AG04449 (cell line): ENCODE results near the gene CCNL1.
A peak's percentile ranks its signal among the peaks of the same experiment; 100 is the strongest.

Source experiments
- CTCF ChIA-PET: fragments of 350-600 bp; formaldehyde crosslinking; extraction: SDS; loops from one replicate; lab custom pipeline; 2021; ENCODE audit warnings: antibody characterized with exemption; lab: Yijun Ruan, JAX
- POLR2A ChIA-PET: fragments of 400-600, 350-600 bp; formaldehyde crosslinking; extraction: SDS; loops from one replicate; lab custom pipeline; 2020; ENCODE audit warnings: antibody characterized with exemption, inconsistent platforms; lab: Yijun Ruan, JAX
- DNase-seq: peaks from one replicate; pipeline ENCODE4 v3.0.0-alpha.2; 2010; ENCODE audit warnings: low read depth, low spot score
- H3K4me3 ChIP-seq: 2 replicates; pipeline ENCODE4 v1.5.1; 2011; ENCODE audit warnings: low read depth, mild to moderate bottlenecking, control low read depth, low read length
- CTCF ChIP-seq: IDR thresholded peaks from one replicate; pipeline ENCODE4 v1.5.1; 2011; ENCODE audit warnings: mild to moderate bottlenecking, moderate library complexity, low read length, control low read depth, inconsistent platforms; ENCODE audit not compliant: insufficient read depth; ENCODE audit errors: missing control alignments

Gene CCNL1

GRCh38 chr3:157159762-157160657 lies at the start of gene CCNL1:
Gene CCNL1, minus strand, starts transcription at chr3:157160147. Its CDS starts 53 bp downstream, at chr3:157160094.
- TF ChIP-seq CTCF, result no peak
- CTCF ChIA-PET, result interaction anchor here (0.7 to 2.9 kb wide), 13 partner anchors 9 to 1010 kb away, joined by 3 to 27 read pairs (median 4); no protein-coding TSS in a partner anchor

GRCh38 chr3:157204880-157205279 lies 44.9 kb upstream of the CCNL1 start:
- CTCF ChIA-PET, result interaction anchor here (0.9 to 8.3 kb wide), 43 partner anchors 8 to 1210 kb away, joined by 3 to 172 read pairs (median 4); partner anchors contain the start of gene PTX3
- POLR2A ChIA-PET, result no interaction called here

More at GRCh38 chr3:157159762-157160657, at the start of gene CCNL1:
- POLR2A ChIA-PET, result interaction anchor here (0.8 to 6.4 kb wide), 12 partner anchors 9 to 277 kb away, joined by 3 to 177 read pairs (median 6); no protein-coding TSS in a partner anchor
- DNase-seq, result peak; percentile 92
- peak within 1 kb of the TSS; percentile 89 for H3K4me3 ChIP-seq

GRCh38 chr3:157204431-157204830 lies 44.5 kb upstream of the CCNL1 start:
- CTCF ChIA-PET, result interaction anchor here (0.7 to 8.3 kb wide), 44 partner anchors 8 to 1210 kb away, joined by 3 to 172 read pairs (median 4); partner anchors contain the start of gene PTX3
- no peak for DNase-seq
- peak; percentile 11 for TF ChIP-seq CTCF
- no peak overlapping the region for H3K4me3 ChIP-seq
- POLR2A ChIA-PET, result interaction anchor here (0.6 kb wide), 1 partner anchor 44 kb away, joined by 3 read pairs; no protein-coding TSS in a partner anchor

More at GRCh38 chr3:157204880-157205279, 44.9 kb upstream of the CCNL1 start:
- no peak overlapping the region for H3K4me3 ChIP-seq
- no peak for DNase-seq
- no peak for TF ChIP-seq CTCF

- H3K4me3 ChIP-seq, result no peak overlapping the region
- CTCF ChIA-PET, result interaction anchor here (0.6 to 8.3 kb wide), 47 partner anchors 9 to 1208 kb away, joined by 3 to 172 read pairs (median 5); partner anchors contain the start of genes CCNL1 and PTX3
- peak; percentile 25 for TF ChIP-seq CTCF
- POLR2A ChIA-PET, result interaction anchor here (1.0 kb wide), 1 partner anchor 41 kb away, joined by 5 read pairs; no protein-coding TSS in a partner anchor
- DNase-seq, result no peak
These were observed 41.8 kb upstream of the CCNL1 start for GRCh38 chr3:157201648-157202278.

GRCh38 chr3:157199841-157200240 lies 39.9 kb upstream of the CCNL1 start:
- TF ChIP-seq CTCF, result no peak
- DNase-seq, result no peak
- POLR2A ChIA-PET, result interaction anchor here (0.6 kb wide), 1 partner anchor 267 kb away, joined by 3 read pairs; no protein-coding TSS in a partner anchor
- CTCF ChIA-PET, result interaction anchor here (1.1 kb wide), 1 partner anchor 276 kb away, joined by 3 read pairs; no protein-coding TSS in a partner anchor
- no peak overlapping the region for H3K4me3 ChIP-seq
